ENCODE results near the gene PDGFB. TPM values are rescaled to one million over a fixed set of nuclear protein-coding genes. Genes with fewer than 3 reads are reported as not detected.
A peak's percentile ranks its signal among the peaks of the same experiment; 100 is the strongest.
"Not testable (repeated sequence)": the region's sequence is repeated elsewhere in the genome, so short reads cannot be mapped to it uniquely, and the experiment has no call there.

Gene PDGFB
- total and polyA plus RNA-seq, 8 donors, result 2.7 to 12.1 (median 4.4) TPM

DNA sequence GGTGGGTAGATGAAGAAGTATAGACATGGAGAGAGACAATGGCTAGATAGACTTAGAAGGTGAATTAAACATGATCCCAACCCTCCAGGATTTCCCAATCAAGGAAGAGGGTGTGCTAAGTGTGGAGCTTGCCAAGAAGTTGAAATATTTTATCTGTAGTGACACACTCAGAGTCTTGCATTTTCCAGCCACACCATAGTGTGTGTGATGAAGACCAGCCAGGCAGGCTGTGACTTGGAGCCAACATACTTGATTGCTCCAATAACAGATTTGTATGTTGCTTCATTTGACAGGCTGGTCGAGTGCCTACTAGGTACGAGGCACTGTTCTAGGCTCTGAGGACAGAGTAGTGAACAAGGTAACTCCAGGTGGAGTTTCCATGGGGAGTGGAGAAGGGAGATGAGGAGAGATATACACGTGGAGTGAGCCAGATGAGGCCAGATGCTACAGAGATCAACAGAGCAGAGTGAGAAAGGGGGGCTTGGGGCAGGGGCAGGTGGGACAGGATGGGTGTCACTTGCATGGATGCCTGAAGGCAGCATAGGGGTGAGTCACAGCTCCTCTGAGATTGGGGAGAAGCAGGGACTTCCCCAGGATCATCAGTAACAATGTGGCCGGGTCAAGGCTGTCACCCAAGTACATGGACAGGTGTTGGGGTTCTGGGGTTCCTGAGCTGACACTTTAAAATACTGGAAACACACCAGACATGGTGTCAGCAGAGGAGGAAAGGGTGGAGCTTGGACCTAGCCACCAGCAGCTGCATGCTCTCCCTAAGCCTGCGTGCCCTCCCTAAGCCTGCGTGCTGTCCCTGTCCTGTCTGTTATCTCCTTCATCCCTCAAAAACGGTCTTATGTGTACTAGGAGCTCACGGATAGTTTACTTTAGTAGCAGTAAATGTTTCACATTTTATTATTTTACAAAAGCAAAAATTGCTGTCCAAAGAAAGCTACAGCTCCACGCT is 23.6 kb downstream of the PDGFB start:
- no peak for TF ChIP-seq CTCF (IDR thresholded peaks at IDR 0.05)
- H3K4me1 ChIP-seq, result no peaks in the 10 kb centered on the region
- 77 to 82% methylated on average over 9 of the region's 9 CpGs for WGBS, 2 donors
- H3K27ac ChIP-seq, result no peak overlapping the region
- no peaks in the 10 kb centered on the region for H3K27me3 ChIP-seq
- H3K36me3 ChIP-seq, result peaks cover 0 to 2% (median 0%) of the 10 kb centered on the region in 3 donors
- no peak for FAIRE-seq
- peak in 1 of 6 donors; percentile 15 for DNase-seq
- ATAC-seq, result peak in 1 of 4 donors; percentile 60
- no peaks in the 10 kb centered on the region for H3K9me3 ChIP-seq
- intact Hi-C loops (cut with DNase I), result no loop called here
- H3K4me3 ChIP-seq, result no peak overlapping the region

GRCh38 chr22:39220450-39220849 is 24.3 kb downstream of the PDGFB start:
- DNase-seq, result peak in 1 of 6 donors; percentile 12
- no peaks in the 10 kb centered on the region for H3K4me1 ChIP-seq
- no peak for TF ChIP-seq CTCF (IDR thresholded peaks at IDR 0.05)
- FAIRE-seq, result no peak
- intact Hi-C loops (cut with DNase I), result no loop called here
- H3K27me3 ChIP-seq, result no peaks in the 10 kb centered on the region
- H3K27ac ChIP-seq, result no peak overlapping the region
- ATAC-seq, result no peak
- no peaks in the 10 kb centered on the region for H3K36me3 ChIP-seq
- no peaks in the 10 kb centered on the region for H3K9me3 ChIP-seq
- no peak overlapping the region for H3K4me3 ChIP-seq
- WGBS, 2 donors, result 91 to 95% methylated on average over 8 of the region's 8 CpGs

DNA sequence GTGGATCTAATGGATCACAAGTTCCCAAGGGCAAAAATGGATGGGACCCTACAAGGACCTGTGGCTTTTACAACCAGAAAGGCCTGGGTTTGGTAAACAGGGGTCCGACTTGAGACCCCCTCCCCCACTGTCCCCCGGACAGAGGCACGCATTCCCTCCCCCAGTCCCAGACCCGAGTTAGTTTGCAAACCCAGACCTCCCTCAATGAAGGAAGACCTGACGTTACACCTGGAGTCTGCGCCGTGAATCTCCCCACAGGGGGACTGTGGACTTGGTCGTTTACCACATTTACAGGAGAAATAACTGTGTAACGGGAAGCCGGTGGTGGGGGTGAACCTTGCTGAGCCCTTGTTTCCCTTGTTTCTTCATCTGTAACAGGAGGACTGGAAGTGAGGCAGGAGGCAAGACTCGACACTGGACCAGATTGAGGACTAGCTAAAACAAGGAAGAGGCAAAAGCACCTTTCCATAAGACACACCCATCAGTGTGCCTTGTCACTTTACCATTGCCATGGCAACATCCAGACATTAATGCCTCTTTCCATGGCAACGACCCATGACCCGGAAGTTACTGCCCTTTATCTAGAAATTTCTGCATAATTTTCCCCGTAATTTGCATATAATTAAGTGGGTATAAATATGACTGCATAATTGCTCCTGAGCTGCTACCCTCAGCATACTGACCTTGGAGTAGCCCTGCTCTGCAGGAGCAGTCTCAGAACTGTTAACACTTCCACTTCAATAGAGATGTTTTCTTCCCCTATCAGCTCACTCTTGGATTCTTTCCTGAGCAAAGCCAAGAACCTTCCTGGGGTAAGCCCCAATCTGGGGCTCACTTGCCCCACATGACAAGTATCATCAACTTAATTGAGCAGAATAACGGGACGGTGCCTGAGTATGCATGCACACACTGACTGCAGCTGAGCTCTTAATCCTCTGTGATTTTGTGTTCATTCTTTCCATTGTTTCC is 25.4 kb downstream of the PDGFB start:
- H3K4me3 ChIP-seq, result no peak overlapping the region
- H3K9me3 ChIP-seq, result no peaks in the 10 kb centered on the region
- H3K27me3 ChIP-seq, result no peaks in the 10 kb centered on the region
- no peaks in the 10 kb centered on the region for H3K36me3 ChIP-seq
- DNase-seq (peak in 3 of 6 donors; percentile 6 to 12 (median 10)), FAIRE-seq (no peak), ATAC-seq (no peak)
- intact Hi-C loops (cut with DNase I), result no loop called here
- TF ChIP-seq CTCF (IDR thresholded peaks at IDR 0.05), result no peak
- no peak overlapping the region for H3K27ac ChIP-seq
- WGBS, 2 donors, result 66 to 68% methylated on average over 16 of the region's 16 CpGs
- H3K4me1 ChIP-seq, result no peaks in the 10 kb centered on the region

GRCh38 chr22:39218432-39218831 is 26.4 kb downstream of the PDGFB start:
- FAIRE-seq; intact Hi-C loops (cut with DNase I); ATAC-seq: not testable (repeated sequence)

GRCh38 chr22:39216143-39216490 is 28.7 kb downstream of the PDGFB start:
- Histone ChIP-seq H3K27me3 (no peaks in the 10 kb centered on the region), H3K4me3 (no peak overlapping the region), H3K4me1 (no peaks in the 10 kb centered on the region), H3K9me3 (no peaks in the 10 kb centered on the region), H3K36me3 (no peaks in the 10 kb centered on the region), H3K27ac (no peak overlapping the region)
- 80 to 83% methylated on average over 8 of the region's 8 CpGs for WGBS, 2 donors
- ATAC-seq (no peak), FAIRE-seq (no peak), DNase-seq (peak in 3 of 6 donors; percentile 10 to 18 (median 11))
- no peak for TF ChIP-seq CTCF (IDR thresholded peaks at IDR 0.05)
- intact Hi-C loops (cut with DNase I), result no loop called here

More at GRCh38 chr22:39218432-39218831, 26.4 kb downstream of the PDGFB start:
- H3K36me3 ChIP-seq, H3K4me3 ChIP-seq, H3K27ac ChIP-seq, H3K9me3 ChIP-seq, H3K27me3 ChIP-seq, H3K4me1 ChIP-seq: not testable (repeated sequence)
- 76 to 79% methylated on average over 6 of the region's 6 CpGs for WGBS, 2 donors
- peak in 1 of 6 donors; percentile 4 for DNase-seq
